ENCODE data around the gene RPRD1B.

GRCh38 chr20:38126146-38126921, 92.8 kb downstream of the RPRD1B start:
- TF ChIP-seq CTCF (IDR thresholded peaks at IDR 0.05), result no peak
- no peak for TF ChIP-seq ZFX (IDR thresholded peaks at IDR 0.05; ENCODE audit: borderline replicate concordance)
